Duodenal mucosa (tissue), 2 donors: ENCODE results near the gene KCNK17.

ENCODE experiments used
- H3K27ac ChIP-seq: one replicate; pipeline ENCODE4 v1.7.0; 2013; ENCODE audit warnings: low read depth, low read length
- H3K27me3 ChIP-seq, 2 donors: one replicate each; pipeline ENCODE4 v1.7.0; 2013; ENCODE audit warnings: low read length in 2 of 2, control low read depth in 1 of 2; ENCODE audit not compliant: insufficient read depth in 2 of 2, control insufficient read depth in 1 of 2
- H3K36me3 ChIP-seq, 2 donors: one replicate each; pipeline ENCODE4 v1.7.0; 2013; ENCODE audit warnings: low read length in 2 of 2, control low read depth in 1 of 2; ENCODE audit not compliant: insufficient read depth in 2 of 2, control insufficient read depth in 1 of 2
- H3K4me1 ChIP-seq, 2 donors: one replicate each; pipeline ENCODE4 v1.7.0; 2013; ENCODE audit warnings: low read length in 2 of 2, control low read depth in 1 of 2; ENCODE audit not compliant: insufficient read depth in 2 of 2, control insufficient read depth in 1 of 2
- H3K4me3 ChIP-seq, 2 donors: one replicate each; pipeline ENCODE4 v1.7.0; 2013; ENCODE audit warnings: low read length in 2 of 2, low read depth in 1 of 2
- H3K9ac ChIP-seq, 2 donors: one replicate each; pipeline ENCODE4 v1.7.0; 2013; ENCODE audit warnings: low read length in 2 of 2, low read depth in 1 of 2
- H3K9me3 ChIP-seq, 2 donors: one replicate each; pipeline ENCODE4 v1.7.0; 2013; ENCODE audit warnings: low read length in 2 of 2, control low read depth in 1 of 2; ENCODE audit not compliant: control insufficient read depth in 1 of 2

KCNK17 gene

GRCh38 chr6:39320363-39320984 is 6.3 kb upstream of the KCNK17 start:
- no peaks in the 10 kb centered on the region for H3K4me1 ChIP-seq
- no peaks in the 10 kb centered on the region for H3K27me3 ChIP-seq
- H3K4me3 ChIP-seq: no peak overlapping the region
- no peaks in the 10 kb centered on the region for H3K36me3 ChIP-seq
- H3K27ac ChIP-seq: no peak overlapping the region
- no peaks in the 10 kb centered on the region for H3K9me3 ChIP-seq
- H3K9ac ChIP-seq: no peak overlapping the region

- Histone ChIP-seq H3K4me3 (no peak overlapping the region), H3K4me1 (no peaks in the 10 kb centered on the region), H3K36me3 (no peaks in the 10 kb centered on the region), H3K27me3 (peaks cover under 1 to 6% of the 10 kb centered on the region in 2 donors), H3K9ac (no peak overlapping the region), H3K27ac (no peak overlapping the region), H3K9me3 (no peaks in the 10 kb centered on the region)
These were observed 5.6 kb upstream of the KCNK17 start for GRCh38 chr6:39319621-39320362.

- H3K9ac ChIP-seq: no peak overlapping the region
- H3K27me3 ChIP-seq: peaks cover 25 to 30% of the 10 kb centered on the region in 2 donors
- H3K27ac ChIP-seq: no peak overlapping the region
- no peaks in the 10 kb centered on the region for H3K36me3 ChIP-seq
- no peaks in the 10 kb centered on the region for H3K9me3 ChIP-seq
- H3K4me1 ChIP-seq: peaks cover 7 to 19% of the 10 kb centered on the region in 2 donors
- no peak overlapping the region for H3K4me3 ChIP-seq
These were observed 3.0 kb upstream of the KCNK17 start for GRCh38 chr6:39317256-39317655.

GRCh38 chr6:39313526-39314272 is 520 bp downstream of the KCNK17 start:
- Histone ChIP-seq H3K4me3 (peak overlapping the region; percentile 37 to 51), H3K4me1 (peaks cover 7 to 19% of the 10 kb centered on the region in 2 donors), H3K27me3 (peaks cover 36 to 37% of the 10 kb centered on the region in 2 donors), H3K9me3 (no peaks in the 10 kb centered on the region), H3K27ac (no peak overlapping the region), H3K9ac (no peak overlapping the region), H3K36me3 (no peaks in the 10 kb centered on the region)

- peak overlapping the region; percentile 37 to 51 for H3K4me3 ChIP-seq
- no peak overlapping the region for H3K27ac ChIP-seq
- H3K27me3 ChIP-seq: peaks cover 36 to 37% of the 10 kb centered on the region in 2 donors
- no peaks in the 10 kb centered on the region for H3K36me3 ChIP-seq
- H3K9me3 ChIP-seq: no peaks in the 10 kb centered on the region
- H3K4me1 ChIP-seq: peaks cover 7 to 19% of the 10 kb centered on the region in 2 donors
- no peak overlapping the region for H3K9ac ChIP-seq
These were observed 1.2 kb downstream of the KCNK17 start for GRCh38 chr6:39312912-39313525.

- H3K4me3 ChIP-seq: no peak overlapping the region
- H3K9ac ChIP-seq: no peak overlapping the region
- no peak overlapping the region for H3K27ac ChIP-seq
- H3K27me3 ChIP-seq: peaks cover 36 to 37% of the 10 kb centered on the region in 2 donors
- no peaks in the 10 kb centered on the region for H3K36me3 ChIP-seq
- H3K4me1 ChIP-seq: peaks cover 7 to 19% of the 10 kb centered on the region in 2 donors
- H3K9me3 ChIP-seq: no peaks in the 10 kb centered on the region
These were observed 3.7 kb downstream of the KCNK17 start for GRCh38 chr6:39310542-39310941.

- H3K9ac ChIP-seq: no peak overlapping the region
- H3K36me3 ChIP-seq: no peaks in the 10 kb centered on the region
- H3K27me3 ChIP-seq: peaks cover 33 to 36% of the 10 kb centered on the region in 2 donors
- no peaks in the 10 kb centered on the region for H3K9me3 ChIP-seq
- peaks cover 7 to 19% of the 10 kb centered on the region in 2 donors for H3K4me1 ChIP-seq
- no peak overlapping the region for H3K27ac ChIP-seq
- no peak overlapping the region for H3K4me3 ChIP-seq
These were observed 4.2 kb downstream of the KCNK17 start for GRCh38 chr6:39309942-39310531.

GRCh38 chr6:39307462-39307861 is 6.8 kb downstream of the KCNK17 start:
- Histone ChIP-seq H3K4me1 (peaks cover under 1 to 8% of the 10 kb centered on the region in 2 donors), H3K27me3 (peaks cover 8 to 13% of the 10 kb centered on the region in 2 donors), H3K36me3 (no peaks in the 10 kb centered on the region), H3K9me3 (no peaks in the 10 kb centered on the region), H3K27ac (no peak overlapping the region), H3K4me3 (no peak overlapping the region), H3K9ac (no peak overlapping the region)

GRCh38 chr6:39304951-39305350 is 9.3 kb downstream of the KCNK17 start:
- H3K4me3 ChIP-seq: no peak overlapping the region
- H3K27ac ChIP-seq: no peak overlapping the region
- no peaks in the 10 kb centered on the region for H3K36me3 ChIP-seq
- H3K4me1 ChIP-seq: peaks cover 0 to 7% of the 10 kb centered on the region in 2 donors
- no peak overlapping the region for H3K9ac ChIP-seq
- no peaks in the 10 kb centered on the region for H3K27me3 ChIP-seq
- no peaks in the 10 kb centered on the region for H3K9me3 ChIP-seq
